Prostate gland (tissue), 2 donors: ENCODE data around the gene C9orf153. TPM values are rescaled to one million over a fixed set of nuclear protein-coding genes. Genes with fewer than 3 reads are reported as not detected.

Source experiments
- DNase-seq: peaks from one replicate; pipeline ENCODE4 v3.0.0-alpha.2; 2019; ENCODE audit warnings: low spot score
- H3K27ac ChIP-seq, 2 donors: fragments of 200-600 bp; sonication (generic); 2 replicates each; pipeline ENCODE4 v1.5.1; 2017 to 2019
- H3K27me3 ChIP-seq: fragments of 200-600 bp; sonication (generic); replicated peaks from 2 replicates; pipeline ENCODE4 v1.5.1; 2019; ENCODE audit not compliant: insufficient read depth
- H3K36me3 ChIP-seq, 2 donors: fragments of 200-600 bp; sonication (generic); 1 replicate in 1 of 2; 2 replicates in 1 of 2; pipeline versions ENCODE4 v1.5.1 to v1.8.1; 2017 to 2019
- H3K4me1 ChIP-seq: fragments of 200-600 bp; sonication (generic); replicated peaks from 2 replicates; pipeline ENCODE4 v1.5.1; 2019
- H3K4me3 ChIP-seq, 2 donors: fragments of 200-600 bp; sonication (generic); 2 replicates each; pipeline ENCODE4 v1.5.1; 2017 to 2019
- H3K9me3 ChIP-seq: fragments of 200-600 bp; sonication (generic); 2 replicates; pipeline ENCODE4 v1.5.1; 2017
- POLR2A ChIP-seq: fragments of 450-650 bp; IDR thresholded peaks from one replicate; pipeline ENCODE4 v1.6.1; 2016; ENCODE audit warnings: antibody characterized with exemption, mild to moderate bottlenecking
- POLR2AphosphoS5 ChIP-seq: sonication (generic); formaldehyde crosslinking; IDR thresholded peaks from one replicate; pipeline ENCODE4 v1.6.1; 2017; ENCODE audit warnings: antibody characterized with exemption
- WGBS: methylation state at CpG from one replicate; pipeline ENCODE4 v1.1.5; 2018; 5-methylcytosine and 5-hydroxymethylcytosine counted together
- intact Hi-C: fragments of 100-400 bp; cut with DNase I; formaldehyde crosslinking; loops from one replicate; pipeline ENCODE4 v1.14.2; 2022
- small RNA-seq, 2 donors: library from RNA; depleted of rRNA; stranded (forward); fragments of <200 nt; gene quantifications; one replicate each; pipeline ENCODE3, GENCODE V24; 2016
- total RNA-seq, 2 donors: library from RNA; depleted of rRNA; stranded (reverse); fragments of >200 nt; gene quantifications; one replicate each; pipeline ENCODE4 v1.1.0, GENCODE V29; 2016
- TF ChIP-seq, protein P1 (sequence below), 4 experiments: fragments of 200-600 bp in 2 of 4; fragments of 450-650 bp in 2 of 4; sonication (generic) in 2 of 4; IDR thresholded peaks; 1 replicate in 3 of 4; 2 replicates in 1 of 4; pipeline ENCODE4 v1.5.1; 2016 to 2019; ENCODE audit warnings: antibody characterized with exemption in 4 of 4, mild to moderate bottlenecking in 2 of 4, moderate library complexity in 2 of 4

Gene C9orf153
- total RNA-seq, 2 donors from 2014 or later: 1.6 TPM; not detected in 1

DNA sequence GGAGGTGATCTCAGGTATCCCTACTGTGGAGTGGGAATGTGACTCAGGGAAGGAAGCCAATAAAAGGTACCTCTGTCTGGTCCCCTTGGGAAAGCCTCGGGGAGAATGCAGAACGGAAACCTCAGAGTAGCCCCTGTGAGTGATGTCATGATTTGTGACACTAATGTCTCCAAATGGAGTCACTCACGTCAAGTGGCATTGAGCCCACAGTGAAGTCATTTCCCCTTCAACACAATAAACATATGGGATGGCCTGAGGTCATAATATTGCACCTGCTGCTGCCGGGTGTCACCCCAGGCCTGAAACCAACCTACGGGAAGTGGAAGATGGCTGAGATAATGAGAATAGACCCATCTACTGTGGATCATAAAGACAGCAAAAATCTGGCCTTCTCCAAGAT is 84.2 kb downstream of the C9orf153 start:
- Histone ChIP-seq H3K27ac (no peak overlapping the region), H3K36me3 (no peaks in the 10 kb centered on the region), H3K4me3 (no peak overlapping the region), H3K27me3 (no peaks in the 10 kb centered on the region), H3K4me1 (no peaks in the 10 kb centered on the region), H3K9me3 (no peaks in the 10 kb centered on the region)
- intact Hi-C loops: no loop called here
- no peak for DNase-seq
- WGBS: 68% methylated on average over 5 of the region's 5 CpGs
- TF ChIP-seq POLR2A (no peak), POLR2AphosphoS5 (no peak)
- TF ChIP-seq, protein P1, sequence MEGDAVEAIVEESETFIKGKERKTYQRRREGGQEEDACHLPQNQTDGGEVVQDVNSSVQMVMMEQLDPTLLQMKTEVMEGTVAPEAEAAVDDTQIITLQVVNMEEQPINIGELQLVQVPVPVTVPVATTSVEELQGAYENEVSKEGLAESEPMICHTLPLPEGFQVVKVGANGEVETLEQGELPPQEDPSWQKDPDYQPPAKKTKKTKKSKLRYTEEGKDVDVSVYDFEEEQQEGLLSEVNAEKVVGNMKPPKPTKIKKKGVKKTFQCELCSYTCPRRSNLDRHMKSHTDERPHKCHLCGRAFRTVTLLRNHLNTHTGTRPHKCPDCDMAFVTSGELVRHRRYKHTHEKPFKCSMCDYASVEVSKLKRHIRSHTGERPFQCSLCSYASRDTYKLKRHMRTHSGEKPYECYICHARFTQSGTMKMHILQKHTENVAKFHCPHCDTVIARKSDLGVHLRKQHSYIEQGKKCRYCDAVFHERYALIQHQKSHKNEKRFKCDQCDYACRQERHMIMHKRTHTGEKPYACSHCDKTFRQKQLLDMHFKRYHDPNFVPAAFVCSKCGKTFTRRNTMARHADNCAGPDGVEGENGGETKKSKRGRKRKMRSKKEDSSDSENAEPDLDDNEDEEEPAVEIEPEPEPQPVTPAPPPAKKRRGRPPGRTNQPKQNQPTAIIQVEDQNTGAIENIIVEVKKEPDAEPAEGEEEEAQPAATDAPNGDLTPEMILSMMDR (IDR thresholded peaks at IDR 0.05): no peak

Small RNA genes within 50 kb of the gene (small RNA-seq; reads per million reads assigned to genes)
- gene AL137849.1: 0 reads per million in 2 donors
- 0 reads per million in 2 donors for gene RN7SKP264

Other genes starting within 250 kb of the C9orf153 start
- 100 to 1,000 TPM in 1 of 2 donors, 10 to 100 TPM in 1; 53.4 to 162 TPM for gene GOLM1, start 160.1 kb downstream of the C9orf153 start, total RNA-seq
- 10 to 100 TPM; 39.4 to 51.9 TPM for gene ISCA1, start 22.9 kb upstream of the C9orf153 start, total RNA-seq
- gene TUT7, start 94.8 kb upstream of the C9orf153 start, total RNA-seq: 100 to 1,000 TPM in 1 of 2 donors, 10 to 100 TPM in 1; 44.0 to 112 TPM